Urinary bladder (tissue), 4 donors: ENCODE measurements around the gene DNAJC30. TPM values are rescaled to one million over a fixed set of nuclear protein-coding genes. Genes with fewer than 3 reads are reported as not detected.

Experiments used
- DNase-seq: peaks from one replicate; pipeline ENCODE4 v3.0.0-alpha.2; 2015; ENCODE audit errors: extremely low spot score
- H3K27ac ChIP-seq: one replicate; pipeline ENCODE4 v1.5.1; 2013; ENCODE audit warnings: low read depth, mild to moderate bottlenecking, moderate library complexity
- H3K36me3 ChIP-seq: one replicate; pipeline ENCODE4 v1.6.1; 2013; ENCODE audit warnings: mild to moderate bottlenecking, moderate library complexity; ENCODE audit not compliant: insufficient read depth
- H3K4me1 ChIP-seq: one replicate; pipeline ENCODE4 v1.6.1; 2013; ENCODE audit warnings: mild to moderate bottlenecking, moderate library complexity; ENCODE audit not compliant: insufficient read depth
- H3K4me3 ChIP-seq: one replicate; pipeline ENCODE4 v1.5.1; 2013; ENCODE audit warnings: low read depth, low read length
- WGBS: extraction: QIAGEN DNeasy Blood & Tissue Kit; methylation state at CpG from one replicate; pipeline ENCODE4 v1.1.7; 2013; 5-methylcytosine and 5-hydroxymethylcytosine counted together
- polyA plus RNA-seq: library from polyadenylated mRNA; stranded (reverse); fragments of 200-250 nt; gene quantifications from one replicate; pipeline ENCODE4 v1.2.3, GENCODE V29; 2013
- small RNA-seq: library from RNA; depleted of rRNA; stranded (forward); fragments of <200 nt; gene quantifications from one replicate; pipeline ENCODE3, GENCODE V24; 2014
- total RNA-seq: library from RNA; depleted of rRNA; stranded (reverse); fragments of >200 nt; gene quantifications from one replicate; pipeline ENCODE4 v1.2.3, GENCODE V29; 2014
- donor health status: healthy with polysubstance abuse.
- donor health status: healthy.

The DNAJC30 gene
- total and polyA plus RNA-seq, 2 donors, result 2.6 to 11.4 TPM

GRCh38 chr7:73645643-73646174 is 37.5 kb downstream of the DNAJC30 start:
- no peaks in the 10 kb centered on the region for H3K4me1 ChIP-seq
- H3K4me3 ChIP-seq, result no peak overlapping the region
- H3K27ac ChIP-seq, result no peak overlapping the region
- WGBS, result 56% methylated on average over 4 of the region's 4 CpGs
- H3K36me3 ChIP-seq, result no peaks in the 10 kb centered on the region
- DNase-seq, result no peak

DNA sequence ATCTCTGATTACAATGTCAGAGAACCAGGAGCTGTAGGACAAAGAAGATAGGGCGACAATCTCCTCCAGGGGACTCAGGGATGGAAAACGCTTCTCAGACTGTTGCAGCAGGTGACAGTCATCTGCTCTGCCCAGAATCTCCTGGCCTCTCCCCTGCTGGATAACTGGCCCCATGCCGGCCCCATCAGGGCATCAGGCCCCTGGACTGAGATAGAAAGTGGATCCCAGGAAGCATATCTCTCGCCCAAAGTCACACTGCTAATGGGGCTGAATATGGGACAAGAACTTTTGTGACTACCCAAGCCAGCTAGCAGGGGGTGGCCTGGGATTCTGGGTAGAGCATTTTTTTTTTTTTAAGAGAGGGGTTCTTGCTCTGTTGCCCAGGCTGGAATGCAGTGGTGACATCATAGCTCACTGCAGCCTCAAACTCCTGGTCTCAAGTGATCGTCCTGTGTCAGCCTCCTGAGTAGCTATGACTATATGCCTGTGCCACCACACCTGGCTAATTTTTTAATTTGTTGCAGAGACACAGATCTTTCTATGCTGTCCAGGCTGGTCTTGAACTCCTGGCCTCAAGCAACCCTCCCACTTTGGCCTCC is 38.5 kb downstream of the DNAJC30 start:
- no peaks in the 10 kb centered on the region for H3K4me1 ChIP-seq
- no peak overlapping the region for H3K27ac ChIP-seq
- WGBS, result 57% methylated on average over 5 of the region's 5 CpGs
- H3K36me3 ChIP-seq, result no peaks in the 10 kb centered on the region
- no peak for DNase-seq
- H3K4me3 ChIP-seq, result no peak overlapping the region

- Histone ChIP-seq H3K27ac (no peak overlapping the region), H3K36me3 (no peaks in the 10 kb centered on the region), H3K4me3 (no peak overlapping the region), H3K4me1 (no peaks in the 10 kb centered on the region)
- 76% methylated on average over 2 of the region's 2 CpGs for WGBS
- no peak for DNase-seq
These were observed 40.4 kb downstream of the DNAJC30 start for GRCh38 chr7:73642834-73643233.

DNA sequence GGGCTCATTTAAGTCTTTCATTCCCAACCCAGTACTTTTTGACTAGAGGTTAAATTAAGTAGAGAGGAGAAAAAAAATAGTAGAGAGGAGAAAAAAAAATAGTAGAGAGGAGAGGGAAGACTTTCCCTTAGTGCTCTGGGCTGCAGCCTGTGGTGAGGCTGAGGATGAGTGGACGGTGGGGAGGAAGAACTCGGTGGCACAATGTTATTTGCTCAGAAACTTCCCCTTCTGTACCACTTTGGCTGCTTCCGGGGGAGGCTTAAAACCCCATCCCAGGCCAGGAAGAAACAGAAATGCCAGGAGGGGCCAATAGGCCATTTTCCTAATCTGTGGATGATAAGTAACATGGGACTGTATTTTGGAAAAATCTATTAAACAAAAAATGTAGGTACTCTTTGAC is 44.3 kb downstream of the DNAJC30 start:
- 57% methylated on average over 3 of the region's 3 CpGs for WGBS
- Histone ChIP-seq H3K27ac (no peak overlapping the region), H3K36me3 (no peaks in the 10 kb centered on the region), H3K4me1 (no peaks in the 10 kb centered on the region), H3K4me3 (no peak overlapping the region)
- DNase-seq, result no peak

DNA sequence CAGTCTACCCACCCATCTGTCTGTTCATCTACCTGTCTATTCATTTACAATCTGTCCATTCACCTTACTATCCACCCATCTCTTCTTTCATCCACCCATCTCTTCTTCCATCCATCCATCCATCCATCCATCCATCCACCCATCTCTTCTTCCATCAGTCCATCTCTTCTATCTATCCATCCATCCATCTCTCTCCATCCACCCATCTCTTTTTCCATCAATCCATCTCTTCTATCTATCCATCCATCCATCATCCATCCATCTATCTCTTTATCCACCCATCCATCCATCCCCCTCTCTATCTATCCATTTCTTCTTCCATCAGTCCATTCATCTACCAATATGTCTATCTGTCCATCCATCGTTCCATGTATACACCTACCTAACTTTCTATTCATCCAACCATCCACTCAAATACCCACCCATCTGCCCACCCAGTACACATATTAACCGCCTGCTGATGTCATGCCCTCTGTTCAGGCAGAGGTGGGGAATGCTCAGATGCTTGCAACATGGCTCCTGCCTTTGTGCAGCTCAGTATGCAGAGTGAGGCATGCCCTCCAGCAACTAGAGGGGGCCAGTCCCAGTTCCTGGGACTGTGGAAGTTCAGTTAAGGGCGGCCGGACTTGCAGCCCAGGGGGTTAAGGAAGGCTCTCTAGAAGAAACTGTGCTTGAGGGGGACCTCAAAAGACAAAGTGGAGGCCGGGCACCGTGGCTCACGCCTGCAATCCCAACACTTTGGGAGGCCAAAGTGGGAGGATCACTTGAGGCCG is 47.6 kb downstream of the DNAJC30 start:
- Histone ChIP-seq H3K4me1 (no peaks in the 10 kb centered on the region), H3K36me3 (no peaks in the 10 kb centered on the region), H3K4me3 (no peak overlapping the region), H3K27ac (no peak overlapping the region)
- 84% methylated on average over 8 of the region's 8 CpGs for WGBS
- DNase-seq, result no peak

GRCh38 chr7:73633844-73634243 is 49.4 kb downstream of the DNAJC30 start:
- H3K4me3 ChIP-seq, result no peak overlapping the region
- no peak for DNase-seq
- no peaks in the 10 kb centered on the region for H3K4me1 ChIP-seq
- WGBS, result 80% methylated on average over 8 of the region's 8 CpGs
- no peaks in the 10 kb centered on the region for H3K36me3 ChIP-seq
- no peak overlapping the region for H3K27ac ChIP-seq

- WGBS, result 75% methylated on average over 7 of the region's 7 CpGs
- no peaks in the 10 kb centered on the region for H3K36me3 ChIP-seq
- H3K4me1 ChIP-seq, result no peaks in the 10 kb centered on the region
- no peak overlapping the region for H3K27ac ChIP-seq
- no peak overlapping the region for H3K4me3 ChIP-seq
- no peak for DNase-seq
These were observed 49.9 kb downstream of the DNAJC30 start for GRCh38 chr7:73633323-73633722.

- Histone ChIP-seq H3K27ac (no peak overlapping the region), H3K4me3 (no peak overlapping the region), H3K4me1 (no peaks in the 10 kb centered on the region), H3K36me3 (no peaks in the 10 kb centered on the region)
- 27% methylated on average over 1 of the region's 1 CpG for WGBS
- DNase-seq, result no peak
These were observed 51.7 kb downstream of the DNAJC30 start for GRCh38 chr7:73631558-73631957.

Small RNAs within 50 kb of the gene (small RNA-seq; reads per million reads assigned to genes)
- gene MIR4284 (not detected), gene RN7SL265P (not detected)

Other genes starting within 250 kb of the DNAJC30 start
- 1.3 TPM for gene FZD9, start 249.7 kb downstream of the DNAJC30 start, total RNA-seq
- gene FZD9, start 249.7 kb downstream of the DNAJC30 start, polyA plus RNA-seq, result 0.46 TPM
- 60.0 TPM for gene BAZ1B, start 161.2 kb downstream of the DNAJC30 start, total RNA-seq
- gene BAZ1B, start 161.2 kb downstream of the DNAJC30 start, polyA plus RNA-seq, result 37.1 TPM
- 6.9 TPM for gene BCL7B, start 125.8 kb downstream of the DNAJC30 start, total RNA-seq
- gene BCL7B, start 125.8 kb downstream of the DNAJC30 start, polyA plus RNA-seq, result 79.2 TPM
- 57.1 TPM for gene TBL2, start 104.9 kb downstream of the DNAJC30 start, total RNA-seq
- gene TBL2, start 104.9 kb downstream of the DNAJC30 start, polyA plus RNA-seq, result 26.4 TPM
- 0.37 TPM for gene MLXIPL, start 58.9 kb downstream of the DNAJC30 start, total RNA-seq
- 4.1 TPM for gene MLXIPL, start 58.9 kb downstream of the DNAJC30 start, polyA plus RNA-seq
- 3.2 TPM for gene VPS37D, start 15.6 kb downstream of the DNAJC30 start, total RNA-seq
- gene VPS37D, start 15.6 kb downstream of the DNAJC30 start, polyA plus RNA-seq, result 4.7 TPM
- gene BUD23, start 144 bp upstream of the DNAJC30 start, total RNA-seq, result 22.9 TPM
- gene BUD23, start 144 bp upstream of the DNAJC30 start, polyA plus RNA-seq, result 69.4 TPM
- gene STX1A, start 36.2 kb upstream of the DNAJC30 start, total RNA-seq, result 9.0 TPM
- 9.8 TPM for gene STX1A, start 36.2 kb upstream of the DNAJC30 start, polyA plus RNA-seq
- gene ABHD11, start 55.3 kb upstream of the DNAJC30 start, total RNA-seq, result 5.8 TPM
- gene ABHD11, start 55.3 kb upstream of the DNAJC30 start, polyA plus RNA-seq, result 22.6 TPM
- gene CLDN3, start 86.8 kb upstream of the DNAJC30 start, total RNA-seq, result 0.21 TPM
- 1.6 TPM for gene CLDN3, start 86.8 kb upstream of the DNAJC30 start, polyA plus RNA-seq
- 51.4 TPM for gene CLDN4, start 147.5 kb upstream of the DNAJC30 start, total RNA-seq
- 127 TPM for gene CLDN4, start 147.5 kb upstream of the DNAJC30 start, polyA plus RNA-seq
- 2.9 TPM for gene METTL27, start 159.1 kb upstream of the DNAJC30 start, total RNA-seq
- 1.0 TPM for gene METTL27, start 159.1 kb upstream of the DNAJC30 start, polyA plus RNA-seq
- not detected for gene TMEM270, start 177.7 kb upstream of the DNAJC30 start, total RNA-seq
- gene TMEM270, start 177.7 kb upstream of the DNAJC30 start, polyA plus RNA-seq, result 0.09 TPM